ENCODE measurements around the gene NRG3.

DNA sequence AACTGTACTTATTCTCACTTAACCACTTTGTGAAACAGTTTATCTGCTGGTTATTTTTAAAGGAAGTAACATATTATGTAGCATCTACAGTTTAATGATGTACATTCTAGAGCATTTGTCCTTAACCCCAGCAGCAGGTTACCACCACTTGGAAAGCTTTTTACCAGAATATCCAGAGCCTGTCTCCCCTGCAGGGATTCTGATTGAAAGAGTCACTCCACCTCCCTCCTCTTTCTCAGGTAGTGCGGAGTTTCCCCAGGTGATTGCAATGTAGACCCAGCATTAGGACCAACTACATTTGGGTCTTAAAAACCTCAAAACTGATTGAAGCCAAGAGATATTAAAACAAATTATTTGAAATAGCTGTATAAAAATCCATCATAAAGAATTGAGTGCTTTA lies 53.1 kb downstream of the NRG3 start:
- TF ChIP-seq EZH2 (IDR thresholded peaks at IDR 0.05) = no peak
- no peak for TF ChIP-seq POLR2AphosphoS5 (IDR thresholded peaks at IDR 0.05; ENCODE audit: borderline replicate concordance, low read depth, low read length)

All from SK-N-MC (cell line).